ENCODE data around the gene AATF. TPM values are rescaled to one million over a fixed set of nuclear protein-coding genes. Genes with fewer than 3 reads are reported as not detected.

The AATF gene
- total and polyA plus RNA-seq, 2 donors from 2014 or later: 36.8 to 50.4 TPM

DNA sequence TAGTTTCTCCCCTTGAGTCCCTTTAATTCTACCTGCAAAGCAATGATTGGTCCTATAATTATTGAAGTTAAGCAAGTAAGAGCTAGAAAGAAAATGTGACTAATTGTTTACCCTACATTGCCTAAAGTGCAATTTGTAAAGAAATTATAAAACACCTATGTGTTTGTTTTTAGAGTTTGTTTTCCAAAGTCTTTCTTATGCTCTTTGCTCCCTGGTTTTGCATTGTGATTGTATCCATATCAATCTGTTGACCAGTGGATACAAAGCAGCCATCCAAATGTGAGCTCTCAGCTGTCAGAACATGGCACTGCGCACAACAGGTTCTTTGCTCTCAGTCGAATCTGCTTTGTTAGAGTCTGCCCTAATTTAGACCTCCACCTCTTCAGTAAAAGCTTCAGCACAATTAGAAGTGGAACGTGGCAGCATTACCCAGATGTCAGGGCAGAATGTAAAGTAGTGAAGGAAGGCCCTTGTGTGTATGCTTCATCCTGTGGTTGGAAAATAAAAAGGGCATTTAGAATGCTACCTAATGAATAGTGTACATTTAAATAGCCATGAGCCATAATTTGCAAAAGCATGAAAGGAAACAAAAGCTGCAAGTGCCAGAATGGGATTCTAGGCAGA is 70.5 kb downstream of the AATF start:
- no peaks in the 10 kb centered on the region for H3K36me3 ChIP-seq (ENCODE audit: control insufficient read depth in 2 of 3, insufficient read depth in 3 of 3, low read length in 3 of 3)
- no peak overlapping the region for H3K9ac ChIP-seq (ENCODE audit: low read length in 3 of 3)
- FAIRE-seq (no peak), DNase-seq (no peak)
- peaks cover 0 to 8% (median 2%) of the 10 kb centered on the region in 3 donors for H3K4me1 ChIP-seq (ENCODE audit: control insufficient read depth in 2 of 3, insufficient read depth in 2 of 3, low read depth in 1 of 3, low read length in 3 of 3)
- no peaks in the 10 kb centered on the region for H3K9me3 ChIP-seq (ENCODE audit: control insufficient read depth in 2 of 3, insufficient read depth in 1 of 3, low read length in 3 of 3)
- H3K27ac ChIP-seq (ENCODE audit: low read depth in 2 of 2, low read length in 2 of 2): no peak overlapping the region
- intact Hi-C loops (cut with DNase I): no loop called here
- no peaks in the 10 kb centered on the region for H3K27me3 ChIP-seq (ENCODE audit: control insufficient read depth, insufficient read depth, low read length)
- H3K4me3 ChIP-seq (ENCODE audit: low read length in 3 of 3): no peak overlapping the region
- TF ChIP-seq, protein P1, sequence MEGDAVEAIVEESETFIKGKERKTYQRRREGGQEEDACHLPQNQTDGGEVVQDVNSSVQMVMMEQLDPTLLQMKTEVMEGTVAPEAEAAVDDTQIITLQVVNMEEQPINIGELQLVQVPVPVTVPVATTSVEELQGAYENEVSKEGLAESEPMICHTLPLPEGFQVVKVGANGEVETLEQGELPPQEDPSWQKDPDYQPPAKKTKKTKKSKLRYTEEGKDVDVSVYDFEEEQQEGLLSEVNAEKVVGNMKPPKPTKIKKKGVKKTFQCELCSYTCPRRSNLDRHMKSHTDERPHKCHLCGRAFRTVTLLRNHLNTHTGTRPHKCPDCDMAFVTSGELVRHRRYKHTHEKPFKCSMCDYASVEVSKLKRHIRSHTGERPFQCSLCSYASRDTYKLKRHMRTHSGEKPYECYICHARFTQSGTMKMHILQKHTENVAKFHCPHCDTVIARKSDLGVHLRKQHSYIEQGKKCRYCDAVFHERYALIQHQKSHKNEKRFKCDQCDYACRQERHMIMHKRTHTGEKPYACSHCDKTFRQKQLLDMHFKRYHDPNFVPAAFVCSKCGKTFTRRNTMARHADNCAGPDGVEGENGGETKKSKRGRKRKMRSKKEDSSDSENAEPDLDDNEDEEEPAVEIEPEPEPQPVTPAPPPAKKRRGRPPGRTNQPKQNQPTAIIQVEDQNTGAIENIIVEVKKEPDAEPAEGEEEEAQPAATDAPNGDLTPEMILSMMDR (IDR thresholded peaks at IDR 0.05; ENCODE audit: borderline replicate concordance, extremely low read depth, insufficient read depth): no peak

GRCh38 chr17:37019741-37020129 is 71.0 kb downstream of the AATF start:
- Histone ChIP-seq H3K27ac (ENCODE audit: low read depth in 2 of 2, low read length in 2 of 2) (no peak overlapping the region), H3K4me3 (ENCODE audit: low read length in 3 of 3) (no peak overlapping the region), H3K9me3 (ENCODE audit: control insufficient read depth in 2 of 3, insufficient read depth in 1 of 3, low read length in 3 of 3) (no peaks in the 10 kb centered on the region), H3K4me1 (ENCODE audit: control insufficient read depth in 2 of 3, insufficient read depth in 2 of 3, low read depth in 1 of 3, low read length in 3 of 3) (peaks cover 0 to 11% (median 2%) of the 10 kb centered on the region in 3 donors), H3K9ac (ENCODE audit: low read length in 3 of 3) (no peak overlapping the region), H3K36me3 (ENCODE audit: control insufficient read depth in 2 of 3, insufficient read depth in 3 of 3, low read length in 3 of 3) (no peaks in the 10 kb centered on the region), H3K27me3 (ENCODE audit: control insufficient read depth, insufficient read depth, low read length) (no peaks in the 10 kb centered on the region)
- no peak for DNase-seq
- TF ChIP-seq, protein P1 (IDR thresholded peaks at IDR 0.05; ENCODE audit: borderline replicate concordance, extremely low read depth, insufficient read depth): no peak
- no peak for FAIRE-seq
- intact Hi-C loops (cut with DNase I): no loop called here

DNA sequence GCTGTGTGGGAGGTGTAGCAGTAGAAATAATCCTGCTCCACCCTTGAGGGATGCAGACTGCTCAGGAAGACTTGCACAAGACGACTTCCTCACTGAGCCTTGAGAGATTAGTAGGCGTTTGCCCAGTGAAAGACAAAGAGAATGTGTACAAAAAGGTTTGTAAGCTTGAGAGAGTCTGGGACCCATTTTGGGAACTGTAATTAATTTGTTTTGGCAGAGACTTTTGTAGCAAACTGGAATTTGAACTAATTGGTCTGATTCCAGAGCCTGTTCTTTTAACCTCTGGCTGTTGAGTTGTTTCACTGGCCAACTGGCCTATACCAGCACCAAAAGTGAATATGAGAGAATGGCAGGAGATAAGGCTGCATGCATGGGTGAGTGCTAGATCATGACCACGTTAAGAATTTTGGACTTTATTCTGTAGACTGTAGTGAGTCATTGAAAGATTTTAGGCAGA is 75.5 kb downstream of the AATF start:
- TF ChIP-seq, protein P1 (IDR thresholded peaks at IDR 0.05; ENCODE audit: borderline replicate concordance, extremely low read depth, insufficient read depth): no peak
- DNase-seq (no peak), FAIRE-seq (no peak)
- Histone ChIP-seq H3K27ac (ENCODE audit: low read depth in 2 of 2, low read length in 2 of 2) (no peak overlapping the region), H3K27me3 (ENCODE audit: control insufficient read depth, insufficient read depth, low read length) (no peaks in the 10 kb centered on the region), H3K9ac (ENCODE audit: low read length in 3 of 3) (no peak overlapping the region), H3K4me1 (ENCODE audit: control insufficient read depth in 2 of 3, insufficient read depth in 2 of 3, low read depth in 1 of 3, low read length in 3 of 3) (peaks cover 0 to 11% (median 2%) of the 10 kb centered on the region in 3 donors), H3K4me3 (ENCODE audit: low read length in 3 of 3) (no peak overlapping the region), H3K36me3 (ENCODE audit: control insufficient read depth in 2 of 3, insufficient read depth in 3 of 3, low read length in 3 of 3) (no peaks in the 10 kb centered on the region), H3K9me3 (ENCODE audit: control insufficient read depth in 2 of 3, insufficient read depth in 1 of 3, low read length in 3 of 3) (no peaks in the 10 kb centered on the region)
- intact Hi-C loops (cut with DNase I): no loop called here

Data from kidney (tissue), 14 donors.